Measurements from ENCODE around the gene APLP2. TPM values are rescaled to one million over a fixed set of nuclear protein-coding genes. Genes with fewer than 3 reads are reported as not detected.

APLP2 gene
- total RNA-seq, 3 donors from 2014 or later: 328 to 406 (median 400) TPM

GRCh38 chr11:130177782-130178181 lies 108.1 kb downstream of the APLP2 start:
- Histone ChIP-seq H3K9me3 (no peaks in the 10 kb centered on the region), H3K36me3 (ENCODE audit: low read depth) (no peaks in the 10 kb centered on the region), H3K4me1 (ENCODE audit: low read depth) (peaks cover 50% of the 10 kb centered on the region), H3K4me3 (no peak overlapping the region)
- peak in 1 of 3 donors; percentile 47 for DNase-seq
- intact Hi-C loops (cut with DNase I, micrococcal nuclease): no loop called here
- TF ChIP-seq, protein P1, sequence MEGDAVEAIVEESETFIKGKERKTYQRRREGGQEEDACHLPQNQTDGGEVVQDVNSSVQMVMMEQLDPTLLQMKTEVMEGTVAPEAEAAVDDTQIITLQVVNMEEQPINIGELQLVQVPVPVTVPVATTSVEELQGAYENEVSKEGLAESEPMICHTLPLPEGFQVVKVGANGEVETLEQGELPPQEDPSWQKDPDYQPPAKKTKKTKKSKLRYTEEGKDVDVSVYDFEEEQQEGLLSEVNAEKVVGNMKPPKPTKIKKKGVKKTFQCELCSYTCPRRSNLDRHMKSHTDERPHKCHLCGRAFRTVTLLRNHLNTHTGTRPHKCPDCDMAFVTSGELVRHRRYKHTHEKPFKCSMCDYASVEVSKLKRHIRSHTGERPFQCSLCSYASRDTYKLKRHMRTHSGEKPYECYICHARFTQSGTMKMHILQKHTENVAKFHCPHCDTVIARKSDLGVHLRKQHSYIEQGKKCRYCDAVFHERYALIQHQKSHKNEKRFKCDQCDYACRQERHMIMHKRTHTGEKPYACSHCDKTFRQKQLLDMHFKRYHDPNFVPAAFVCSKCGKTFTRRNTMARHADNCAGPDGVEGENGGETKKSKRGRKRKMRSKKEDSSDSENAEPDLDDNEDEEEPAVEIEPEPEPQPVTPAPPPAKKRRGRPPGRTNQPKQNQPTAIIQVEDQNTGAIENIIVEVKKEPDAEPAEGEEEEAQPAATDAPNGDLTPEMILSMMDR (IDR thresholded peaks at IDR 0.05): no peak
- no peak for ATAC-seq

GRCh38 chr11:130178441-130179339 lies 109.0 kb downstream of the APLP2 start:
- ATAC-seq: peak; percentile 2
- intact Hi-C loops (cut with DNase I, micrococcal nuclease): no loop called here

GRCh38 chr11:130179396-130180306 lies 110.0 kb downstream of the APLP2 start:
- ATAC-seq (peak; percentile 32), DNase-seq (peak; percentile 62 to 79 (median 72))
- intact Hi-C loops (cut with DNase I, micrococcal nuclease): no loop called here
- no peak overlapping the region for H3K4me3 ChIP-seq
- H3K36me3 ChIP-seq (ENCODE audit: low read depth): no peaks in the 10 kb centered on the region
- TF ChIP-seq, protein P1 (IDR thresholded peaks at IDR 0.05): no peak
- peaks cover 44% of the 10 kb centered on the region for H3K4me1 ChIP-seq (ENCODE audit: low read depth)
- H3K9me3 ChIP-seq: no peaks in the 10 kb centered on the region

More at GRCh38 chr11:130178441-130179339, 109.0 kb downstream of the APLP2 start:
- no peaks in the 10 kb centered on the region for H3K9me3 ChIP-seq
- H3K4me1 ChIP-seq (ENCODE audit: low read depth): peaks cover 44% of the 10 kb centered on the region
- DNase-seq: peak in 1 of 3 donors; percentile 73
- no peak overlapping the region for H3K4me3 ChIP-seq
- TF ChIP-seq, protein P1 (IDR thresholded peaks at IDR 0.05): no peak
- no peaks in the 10 kb centered on the region for H3K36me3 ChIP-seq (ENCODE audit: low read depth)

- H3K9me3 ChIP-seq: no peaks in the 10 kb centered on the region
- intact Hi-C loops (cut with DNase I, micrococcal nuclease): no loop called here
- no peak overlapping the region for H3K4me3 ChIP-seq
- H3K4me1 ChIP-seq (ENCODE audit: low read depth): peaks cover 44% of the 10 kb centered on the region
- DNase-seq: peak in 1 of 3 donors; percentile 47
- TF ChIP-seq, protein P1 (IDR thresholded peaks at IDR 0.05): no peak
- H3K36me3 ChIP-seq (ENCODE audit: low read depth): no peaks in the 10 kb centered on the region
- ATAC-seq: peak; percentile 18
These were observed 110.8 kb downstream of the APLP2 start for GRCh38 chr11:130180491-130180890.

DNA sequence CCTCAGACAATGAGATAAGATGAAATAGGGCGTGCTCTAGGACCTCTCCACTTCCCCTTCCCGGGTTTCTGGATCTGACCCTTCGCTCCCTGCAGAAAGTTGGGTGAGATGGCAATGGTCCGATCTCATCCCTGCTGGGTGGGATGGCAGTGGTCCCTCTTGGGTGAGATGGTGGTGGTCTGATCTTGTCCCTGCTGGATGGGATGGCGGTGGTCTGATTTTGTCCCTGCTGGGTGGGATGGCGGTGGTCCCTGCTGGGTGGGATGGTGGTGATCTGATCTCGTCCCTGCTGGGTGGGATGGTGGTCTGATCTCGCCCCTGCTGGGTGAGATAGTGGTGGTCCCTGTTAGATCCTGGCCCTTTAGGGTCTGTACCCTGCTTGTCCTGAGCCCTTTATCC lies 111.2 kb downstream of the APLP2 start:
- TF ChIP-seq, protein P1 (IDR thresholded peaks at IDR 0.05): no peak
- peak in 1 of 3 donors; percentile 54 for DNase-seq
- intact Hi-C loops (cut with DNase I, micrococcal nuclease): no loop called here
- H3K4me3 ChIP-seq: no peak overlapping the region
- peak; percentile 8 for ATAC-seq
- H3K9me3 ChIP-seq: no peaks in the 10 kb centered on the region
- H3K4me1 ChIP-seq (ENCODE audit: low read depth): peaks cover 44% of the 10 kb centered on the region
- H3K36me3 ChIP-seq (ENCODE audit: low read depth): no peaks in the 10 kb centered on the region
